ENCODE results near the gene DBNL. TPM values are rescaled to one million over a fixed set of nuclear protein-coding genes. Genes with fewer than 3 reads are reported as not detected.

DBNL gene
- total RNA-seq, 4 donors from 2014 or later: 92.2 to 132 (median 124) TPM

DNA sequence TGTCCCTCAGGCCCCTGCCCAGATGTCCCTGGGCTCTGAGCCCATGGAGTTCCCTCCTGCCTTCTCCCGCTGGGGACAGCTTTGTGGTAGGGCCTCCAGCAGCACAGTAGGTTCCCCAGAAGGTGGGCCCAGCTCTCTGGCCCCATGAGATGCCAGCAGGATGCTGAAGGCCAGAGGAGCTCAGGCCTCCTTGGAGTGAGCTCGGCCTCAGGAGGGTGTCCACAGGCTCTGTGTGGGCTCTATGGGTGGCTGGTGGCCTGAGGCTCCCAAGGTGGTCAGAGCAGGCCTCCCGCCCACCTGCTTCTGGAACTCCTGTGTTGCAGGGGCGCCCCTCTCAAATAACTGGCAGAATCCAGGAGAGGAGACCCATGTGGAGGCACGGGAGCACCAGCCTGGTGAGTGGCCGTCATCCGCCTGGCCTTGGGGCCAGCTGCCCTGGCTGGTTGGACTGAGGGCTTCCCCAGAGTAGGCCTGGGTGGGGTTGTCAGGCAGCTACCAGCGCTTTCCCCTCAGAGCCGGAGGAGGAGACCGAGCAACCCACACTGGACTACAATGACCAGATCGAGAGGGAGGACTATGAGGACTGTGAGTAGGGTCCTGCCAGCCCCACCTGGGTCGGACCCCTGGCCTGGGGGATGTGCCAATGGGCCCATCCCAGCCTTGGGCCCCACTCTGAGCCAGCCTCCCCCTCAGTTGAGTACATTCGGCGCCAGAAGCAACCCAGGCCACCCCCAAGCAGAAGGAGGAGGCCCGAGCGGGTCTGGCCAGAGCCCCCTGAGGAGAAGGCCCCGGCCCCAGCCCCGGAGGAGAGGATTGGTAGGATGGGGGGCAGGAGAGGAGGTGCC, 62.8 kb downstream of the DBNL start:
- no peaks in the 10 kb centered on the region for H3K9me3 ChIP-seq
- H3K4me1 ChIP-seq: peaks cover 0 to 96% (median 16%) of the 10 kb centered on the region in 3 donors
- no CpG with 5 or more reads among the region's 18 CpGs for WGBS, 2 donors (ENCODE audit: low coverage in 1 of 2)
- ATAC-seq: no peak
- peaks cover 0 to 59% of the 10 kb centered on the region in 2 donors for H3K36me3 ChIP-seq
- H3K27me3 ChIP-seq: no peaks in the 10 kb centered on the region
- peak overlapping the region in 3 of 4 donors; percentile 91 to 93 (median 92) for H3K27ac ChIP-seq
- H3K4me3 ChIP-seq: no peak overlapping the region
- TF ChIP-seq EP300 (IDR thresholded peaks at IDR 0.05) (no peak), POLR2AphosphoS5 (IDR thresholded peaks at IDR 0.05) (no peak), POLR2A (IDR thresholded peaks at IDR 0.05) (no peak)
- TF ChIP-seq, protein P1, sequence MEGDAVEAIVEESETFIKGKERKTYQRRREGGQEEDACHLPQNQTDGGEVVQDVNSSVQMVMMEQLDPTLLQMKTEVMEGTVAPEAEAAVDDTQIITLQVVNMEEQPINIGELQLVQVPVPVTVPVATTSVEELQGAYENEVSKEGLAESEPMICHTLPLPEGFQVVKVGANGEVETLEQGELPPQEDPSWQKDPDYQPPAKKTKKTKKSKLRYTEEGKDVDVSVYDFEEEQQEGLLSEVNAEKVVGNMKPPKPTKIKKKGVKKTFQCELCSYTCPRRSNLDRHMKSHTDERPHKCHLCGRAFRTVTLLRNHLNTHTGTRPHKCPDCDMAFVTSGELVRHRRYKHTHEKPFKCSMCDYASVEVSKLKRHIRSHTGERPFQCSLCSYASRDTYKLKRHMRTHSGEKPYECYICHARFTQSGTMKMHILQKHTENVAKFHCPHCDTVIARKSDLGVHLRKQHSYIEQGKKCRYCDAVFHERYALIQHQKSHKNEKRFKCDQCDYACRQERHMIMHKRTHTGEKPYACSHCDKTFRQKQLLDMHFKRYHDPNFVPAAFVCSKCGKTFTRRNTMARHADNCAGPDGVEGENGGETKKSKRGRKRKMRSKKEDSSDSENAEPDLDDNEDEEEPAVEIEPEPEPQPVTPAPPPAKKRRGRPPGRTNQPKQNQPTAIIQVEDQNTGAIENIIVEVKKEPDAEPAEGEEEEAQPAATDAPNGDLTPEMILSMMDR (IDR thresholded peaks at IDR 0.05): no peak

- WGBS, 2 donors (ENCODE audit: low coverage in 1 of 2): 71 to 92% methylated on average over 7 to 9 of the region's 21 CpGs
- no peak for ATAC-seq
- H3K36me3 ChIP-seq: peaks cover 0 to 67% of the 10 kb centered on the region in 2 donors
- H3K9me3 ChIP-seq: no peaks in the 10 kb centered on the region
- H3K27me3 ChIP-seq: no peaks in the 10 kb centered on the region
- H3K4me1 ChIP-seq: peaks cover 0 to 96% (median 16%) of the 10 kb centered on the region in 3 donors
- TF ChIP-seq POLR2AphosphoS5 (IDR thresholded peaks at IDR 0.05): no peak
- TF ChIP-seq, protein P1 (IDR thresholded peaks at IDR 0.05): no peak
- no peak for TF ChIP-seq POLR2A (IDR thresholded peaks at IDR 0.05)
- no peak for TF ChIP-seq EP300 (IDR thresholded peaks at IDR 0.05)
- no peak overlapping the region for H3K4me3 ChIP-seq
- peak overlapping the region in 3 of 4 donors; percentile 91 to 93 (median 92) for H3K27ac ChIP-seq
Observed at GRCh38 chr7:44107961-44108767, 63.7 kb downstream of the DBNL start.

DNA sequence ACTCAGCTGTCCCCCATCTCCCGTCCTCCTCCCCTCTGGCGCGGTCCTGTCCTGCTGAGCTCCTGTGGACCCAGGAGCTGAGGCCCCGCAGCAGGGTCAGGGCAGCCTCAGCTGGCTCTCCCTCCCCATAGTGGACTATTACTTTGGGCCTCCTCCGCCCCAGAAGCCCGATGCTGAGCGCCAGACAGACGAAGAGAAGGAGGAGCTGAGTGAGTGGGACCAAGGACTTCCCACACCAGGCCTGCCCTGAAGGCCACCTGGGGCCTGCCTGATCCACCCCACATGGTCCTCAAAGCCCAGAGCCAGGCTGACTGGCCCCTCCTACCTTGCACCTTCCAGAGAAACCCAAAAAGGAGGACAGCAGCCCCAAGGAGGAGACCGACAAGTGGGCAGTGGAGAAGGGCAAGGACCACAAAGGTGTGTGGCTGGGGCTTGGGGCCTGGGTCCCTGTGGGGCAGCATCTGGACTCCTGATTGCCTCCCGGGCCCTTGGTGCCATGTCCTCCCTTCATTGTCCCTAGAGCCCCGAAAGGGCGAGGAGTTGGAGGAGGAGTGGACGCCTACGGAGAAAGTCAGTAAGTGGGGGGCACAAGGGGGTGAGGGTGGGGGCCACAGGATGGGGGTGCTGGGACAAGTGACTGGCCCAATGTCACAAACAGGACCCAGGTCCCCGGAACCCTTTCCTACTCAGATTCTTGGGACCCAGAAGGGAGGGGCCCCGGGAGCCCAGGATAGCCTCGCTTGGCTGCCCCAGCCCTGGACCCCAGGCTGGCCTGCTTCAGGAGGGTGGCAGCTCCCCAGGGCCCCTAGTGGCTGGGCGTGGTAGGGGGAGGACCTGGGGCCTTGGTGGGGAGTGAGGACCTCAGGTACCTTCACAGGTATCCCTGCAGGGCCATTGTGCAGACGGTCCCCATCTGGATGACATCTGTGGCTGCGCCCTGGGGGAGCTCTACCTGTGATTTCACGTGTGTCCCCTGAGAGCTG, 64.6 kb downstream of the DBNL start:
- 67% methylated on average over 3 of the region's 21 CpGs; no CpG with 5 or more reads in 1 of the 2 donors for WGBS, 2 donors (ENCODE audit: low coverage in 1 of 2)

GRCh38 chr7:44109991-44110390, 65.5 kb downstream of the DBNL start:
- no peak overlapping the region for H3K4me3 ChIP-seq
- H3K36me3 ChIP-seq: peaks cover 0 to 85% of the 10 kb centered on the region in 2 donors
- TF ChIP-seq POLR2AphosphoS5 (IDR thresholded peaks at IDR 0.05): no peak
- TF ChIP-seq POLR2A (IDR thresholded peaks at IDR 0.05): no peak
- TF ChIP-seq, protein P1 (IDR thresholded peaks at IDR 0.05): no peak
- no peak for TF ChIP-seq EP300 (IDR thresholded peaks at IDR 0.05)
- peak overlapping the region in 2 of 4 donors; percentile 51 to 91 for H3K27ac ChIP-seq
- 80% methylated on average over 1 of the region's 18 CpGs; no CpG with 5 or more reads in 1 of the 2 donors for WGBS, 2 donors (ENCODE audit: low coverage in 1 of 2)
- H3K4me1 ChIP-seq: peaks cover 0 to 88% (median 14%) of the 10 kb centered on the region in 3 donors
- ATAC-seq: no peak
- H3K27me3 ChIP-seq: no peaks in the 10 kb centered on the region
- H3K9me3 ChIP-seq: no peaks in the 10 kb centered on the region

More for the DNA sequence above, 64.6 kb downstream of the DBNL start:
- TF ChIP-seq, protein P1 (IDR thresholded peaks at IDR 0.05): no peak
- TF ChIP-seq POLR2AphosphoS5 (IDR thresholded peaks at IDR 0.05): no peak
- TF ChIP-seq EP300 (IDR thresholded peaks at IDR 0.05): no peak
- no peak for TF ChIP-seq POLR2A (IDR thresholded peaks at IDR 0.05)
- no peaks in the 10 kb centered on the region for H3K27me3 ChIP-seq
- H3K9me3 ChIP-seq: no peaks in the 10 kb centered on the region
- peaks cover 0 to 76% of the 10 kb centered on the region in 2 donors for H3K36me3 ChIP-seq
- H3K27ac ChIP-seq: peak overlapping the region in 3 of 4 donors; percentile 22 to 93 (median 91)
- H3K4me1 ChIP-seq: peaks cover 0 to 88% (median 16%) of the 10 kb centered on the region in 3 donors
- H3K4me3 ChIP-seq: no peak overlapping the region
- ATAC-seq: no peak
